SK-N-SH treated with all-trans-retinoic acid at 6 μM for 48 hours (cell line): ENCODE measurements around the gene SLC13A5.

Source experiments
- CSDC2 ChIP-seq: fragments of 250-450 bp; sonication (Bioruptor Pico); IDR thresholded peaks from 2 replicates; pipeline ENCODE4 v1.5.0; 2020; ENCODE audit warnings: mild to moderate bottlenecking, moderate library complexity
- ESRRG ChIP-seq: fragments of 250-450 bp; sonication (Bioruptor Pico); IDR thresholded peaks from 2 replicates; pipeline ENCODE4 v1.6.1; 2021; ENCODE audit warnings: mild to moderate bottlenecking
- ISL1 ChIP-seq: fragments of 250-450 bp; sonication (Bioruptor Pico); IDR thresholded peaks from 2 replicates; pipeline ENCODE4 v2.1.2; 2022; ENCODE audit warnings: mild to moderate bottlenecking, moderate library complexity
- TOX ChIP-seq: fragments of 250-450 bp; sonication (Bioruptor Pico); IDR thresholded peaks from 2 replicates; pipeline ENCODE4 v1.8.0; 2021; ENCODE audit warnings: mild to moderate bottlenecking, moderate library complexity, borderline replicate concordance
- ZNF565 ChIP-seq: fragments of 450-650 bp; formaldehyde crosslinking; conservative IDR thresholded peaks from 2 replicates; pipeline ENCODE4 v1.5.0; 2020; ENCODE audit warnings: low read depth, mild to moderate bottlenecking, moderate library complexity
- TF ChIP-seq, protein P1 (sequence below): fragments of 250-450 bp; sonication (Bioruptor Pico); IDR thresholded peaks from 2 replicates; pipeline ENCODE4 v1.5.1; 2020; ENCODE audit warnings: low read depth, mild to moderate bottlenecking, moderate library complexity

DNA sequence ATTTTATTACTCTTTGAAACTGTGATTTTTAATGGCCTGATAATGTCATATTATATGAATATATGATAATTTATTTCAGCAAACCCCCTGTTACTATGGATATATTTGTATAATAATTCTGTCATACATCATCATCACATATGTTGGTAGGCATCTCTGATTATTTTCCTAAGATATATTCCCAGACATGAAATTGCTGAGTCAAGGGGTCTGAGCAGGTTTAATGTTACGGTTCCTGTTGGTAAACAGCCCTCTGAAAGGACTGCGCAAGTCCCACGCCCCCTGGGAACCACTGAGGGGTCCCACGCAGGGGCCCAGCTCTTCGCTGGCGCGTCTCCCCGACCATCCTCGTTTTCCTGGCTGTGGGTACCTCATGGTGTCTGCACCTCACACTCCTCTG is 24.2 kb downstream of the SLC13A5 start:
- no peak for TF ChIP-seq ZNF565
- no peak for TF ChIP-seq CSDC2 (CRISPR knock-in tag)
- TF ChIP-seq, protein P1, sequence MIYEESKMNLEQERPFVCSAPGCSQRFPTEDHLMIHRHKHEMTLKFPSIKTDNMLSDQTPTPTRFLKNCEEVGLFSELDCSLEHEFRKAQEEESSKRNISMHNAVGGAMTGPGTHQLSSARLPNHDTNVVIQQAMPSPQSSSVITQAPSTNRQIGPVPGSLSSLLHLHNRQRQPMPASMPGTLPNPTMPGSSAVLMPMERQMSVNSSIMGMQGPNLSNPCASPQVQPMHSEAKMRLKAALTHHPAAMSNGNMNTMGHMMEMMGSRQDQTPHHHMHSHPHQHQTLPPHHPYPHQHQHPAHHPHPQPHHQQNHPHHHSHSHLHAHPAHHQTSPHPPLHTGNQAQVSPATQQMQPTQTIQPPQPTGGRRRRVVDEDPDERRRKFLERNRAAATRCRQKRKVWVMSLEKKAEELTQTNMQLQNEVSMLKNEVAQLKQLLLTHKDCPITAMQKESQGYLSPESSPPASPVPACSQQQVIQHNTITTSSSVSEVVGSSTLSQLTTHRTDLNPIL (CRISPR knock-in tag): no peak
- no peak for TF ChIP-seq ESRRG (CRISPR knock-in tag)
- no peak for TF ChIP-seq ISL1 (CRISPR knock-in tag)
- no peak for TF ChIP-seq TOX (CRISPR knock-in tag)
